COLO829 (cell line): ENCODE data around the gene UNC13A.

Experiments used
- DNase-seq: peaks from one replicate; pipeline ENCODE4 v3.0.0; 2012; ENCODE audit warnings: low spot score

Gene UNC13A

GRCh38 chr19:17626456-17627015 is 61.6 kb downstream of the UNC13A start:
- no peak for DNase-seq

- DNase-seq = no peak
Observed at GRCh38 chr19:17625980-17626379, 62.2 kb downstream of the UNC13A start.

GRCh38 chr19:17625043-17625442 is 63.1 kb downstream of the UNC13A start:
- DNase-seq = no peak

DNA sequence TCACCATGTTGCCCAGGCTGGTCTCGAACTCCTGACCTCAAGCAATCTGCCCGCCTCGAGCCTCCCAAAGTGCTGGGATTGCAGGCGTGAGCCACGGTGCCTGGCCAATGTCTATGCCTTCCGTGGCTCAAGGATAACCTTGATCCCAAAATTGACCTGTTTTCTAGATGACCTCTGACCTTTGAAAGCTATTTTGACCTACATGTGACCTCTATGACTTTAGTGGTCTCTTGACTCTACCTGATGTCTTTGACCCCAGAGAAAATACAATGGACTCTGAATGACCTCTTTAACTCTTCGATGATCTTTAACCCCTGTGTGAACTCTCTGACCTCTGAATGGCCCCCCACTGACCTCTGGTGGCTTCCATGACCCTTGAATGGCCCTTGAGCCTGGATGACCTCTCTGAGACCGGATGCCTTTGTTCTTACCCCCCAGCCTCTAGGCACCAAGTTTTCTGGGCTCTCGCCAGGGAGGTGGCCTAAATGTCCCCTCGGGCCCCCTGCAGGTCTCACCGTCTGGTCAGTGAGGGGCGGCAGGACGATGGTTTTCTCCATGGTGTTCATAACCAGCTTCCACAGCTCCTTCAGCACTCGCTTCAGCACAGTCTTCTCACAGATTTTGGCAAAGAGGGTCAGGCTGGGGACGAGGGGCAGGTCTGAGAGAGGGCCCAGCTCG is 63.7 kb downstream of the UNC13A start:
- no peak for DNase-seq

GRCh38 chr19:17623224-17623935 is 64.8 kb downstream of the UNC13A start:
- no peak for DNase-seq

DNA sequence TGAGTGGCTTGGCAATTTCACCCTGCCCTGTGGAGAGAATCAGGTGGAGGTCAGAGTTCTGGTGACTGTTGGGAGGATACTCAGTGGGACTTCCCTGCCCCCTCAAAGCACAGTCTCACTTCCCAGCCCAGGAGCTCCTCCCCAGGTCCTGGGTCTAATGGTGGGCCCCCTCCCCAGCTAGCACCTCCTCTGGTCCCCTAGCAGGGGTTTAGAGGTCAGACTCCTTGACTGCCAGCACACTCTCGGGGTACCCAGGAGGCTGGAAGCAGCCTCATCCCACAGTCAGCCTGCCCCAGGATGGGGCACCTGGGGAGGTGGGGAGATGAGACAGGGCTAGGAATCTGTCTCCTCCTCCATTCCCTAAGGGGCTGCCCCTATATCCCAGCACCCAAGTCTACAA is 67.5 kb downstream of the UNC13A start:
- no peak for DNase-seq

DNA sequence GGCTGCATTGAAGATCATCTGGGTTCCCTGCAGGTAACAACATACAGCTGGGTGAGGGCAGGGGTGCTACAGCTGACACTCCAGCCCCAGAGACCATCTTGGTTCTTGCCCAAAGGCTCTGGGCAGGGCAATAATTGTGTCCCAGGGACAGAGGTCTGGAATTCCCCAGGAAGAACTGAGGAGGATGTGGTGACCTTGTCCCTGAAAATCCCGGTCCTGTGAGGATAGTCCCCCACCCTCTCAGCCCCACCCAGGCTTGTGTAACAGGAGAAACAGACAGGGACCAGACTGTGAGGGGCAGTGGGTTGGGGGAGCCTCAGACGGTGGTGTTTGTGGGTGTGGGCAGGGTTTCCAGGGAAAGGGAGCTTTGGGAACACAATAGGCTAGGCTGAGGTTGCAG is 69.2 kb downstream of the UNC13A start:
- DNase-seq = no peak

- no peak for DNase-seq
Observed at GRCh38 chr19:17618281-17618903, 69.8 kb downstream of the UNC13A start.

- no peak for DNase-seq
Observed at GRCh38 chr19:17617807-17618192, 70.4 kb downstream of the UNC13A start.

DNA sequence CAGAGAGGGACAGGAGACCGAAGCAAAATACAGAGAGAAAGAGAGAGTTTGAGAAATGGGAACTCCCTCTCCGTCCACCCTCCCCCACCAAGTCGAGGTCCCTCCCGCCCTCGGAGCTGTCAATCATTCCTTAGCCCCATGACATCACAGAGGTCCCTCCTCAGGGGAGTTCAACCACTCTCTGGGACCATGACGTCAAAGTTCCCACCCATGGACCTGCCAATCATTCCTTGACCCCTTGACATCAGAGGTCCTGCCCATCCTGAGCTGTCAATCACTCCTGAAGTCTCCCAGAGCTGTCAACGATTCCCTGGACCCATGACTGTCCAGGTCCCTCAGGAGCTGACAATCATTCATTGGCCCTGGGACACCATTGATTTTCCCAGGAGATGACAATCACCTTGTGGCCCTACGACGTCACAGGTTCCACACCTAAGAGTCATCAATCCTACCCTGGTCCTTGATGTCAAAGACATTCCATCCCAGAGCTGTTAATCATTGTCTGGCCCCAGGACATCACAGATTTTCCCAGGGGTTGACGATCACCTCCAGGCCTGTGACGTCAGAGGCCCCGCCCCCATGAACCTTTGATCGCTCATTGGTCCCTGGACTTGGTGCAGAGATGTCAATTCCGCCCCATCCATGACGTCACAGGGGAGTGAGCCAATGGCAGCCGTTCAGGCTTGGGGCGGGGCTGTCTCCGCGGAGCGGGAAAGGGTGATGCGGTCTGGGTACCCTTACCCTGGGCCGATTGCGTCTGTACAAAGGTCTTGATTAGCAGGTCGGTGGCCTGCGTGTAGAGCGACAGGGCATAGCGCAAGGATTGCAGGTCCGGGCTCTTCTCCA is 71.0 kb downstream of the UNC13A start:
- DNase-seq = peak; percentile 55

DNA sequence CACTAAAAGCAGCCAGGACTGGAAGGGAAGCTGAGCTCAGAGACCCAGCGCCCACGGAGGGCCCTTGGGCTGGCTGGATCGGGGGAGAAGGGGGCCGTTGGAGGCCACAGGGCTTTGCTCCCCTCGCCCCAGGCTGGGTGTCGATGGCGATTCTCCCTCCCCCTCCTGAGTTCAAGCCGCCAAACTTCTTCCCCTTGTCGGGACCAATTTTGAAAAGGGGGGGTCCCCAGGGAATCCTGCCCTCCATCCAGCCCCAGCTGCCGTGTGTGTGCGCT is 71.5 kb downstream of the UNC13A start:
- no peak for DNase-seq

GRCh38 chr19:17615889-17616685 is 72.1 kb downstream of the UNC13A start:
- no peak for DNase-seq

DNA sequence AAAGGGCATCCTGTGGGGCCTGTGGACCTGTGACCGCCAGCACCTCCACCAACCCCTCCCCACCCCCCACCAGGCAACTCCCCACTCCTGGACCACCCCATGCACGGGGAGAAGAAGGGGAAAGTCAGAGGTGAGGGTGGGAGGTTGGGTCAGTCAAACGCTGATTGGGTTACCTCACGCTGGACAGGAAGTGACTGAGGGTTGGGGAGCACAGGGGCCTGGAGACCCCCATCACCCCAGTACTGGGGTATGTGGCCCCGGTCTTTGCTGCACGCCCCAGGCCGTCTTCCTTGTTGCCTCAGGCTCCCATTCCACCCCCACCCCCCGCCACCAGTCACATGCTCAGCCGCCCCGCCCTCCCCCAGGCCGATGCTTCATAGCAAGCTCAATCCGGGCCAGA is 73.7 kb downstream of the UNC13A start:
- no peak for DNase-seq

DNA sequence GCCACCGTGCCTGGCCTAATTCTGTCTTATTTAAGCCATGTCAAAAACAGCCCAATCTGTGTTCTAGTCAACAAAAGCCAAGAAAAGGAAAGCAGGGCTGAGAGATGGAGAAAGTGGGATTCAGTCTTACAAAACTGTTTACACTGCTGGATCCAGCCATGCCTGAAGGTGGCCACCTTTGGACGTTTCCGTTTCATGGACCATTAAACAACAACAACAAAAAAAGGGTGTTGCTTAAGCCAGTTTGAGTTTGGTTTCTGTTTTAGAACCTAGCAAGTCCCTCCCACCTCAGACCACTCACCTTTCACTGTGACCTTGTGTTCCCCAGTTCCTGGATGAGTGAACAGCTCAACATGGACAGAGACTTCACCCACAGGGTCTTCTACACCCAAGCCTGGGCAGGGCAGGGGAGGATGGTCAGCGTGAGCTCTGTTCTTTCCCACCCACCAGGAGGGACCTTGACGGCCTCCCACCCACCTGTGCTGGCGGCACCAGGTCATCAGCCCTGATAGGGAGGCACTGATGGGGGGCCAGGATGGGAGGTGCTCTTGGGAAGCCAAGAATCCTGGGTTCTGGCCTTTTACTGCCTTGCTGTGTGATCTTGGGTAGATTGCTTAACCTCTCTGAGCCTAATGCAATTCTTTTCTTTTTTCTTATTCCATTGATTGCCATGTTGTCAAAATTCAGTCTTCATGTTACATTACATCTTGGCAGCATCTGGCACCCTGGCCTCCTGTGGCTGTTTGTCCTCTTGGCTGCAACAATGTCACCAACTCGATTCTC is 76.5 kb downstream of the UNC13A start:
- no peak for DNase-seq

GRCh38 chr19:17610384-17610783 is 77.8 kb downstream of the UNC13A start:
- DNase-seq = peak; percentile 84

GRCh38 chr19:17607936-17608335 is 80.2 kb downstream of the UNC13A start:
- DNase-seq = no peak

DNA sequence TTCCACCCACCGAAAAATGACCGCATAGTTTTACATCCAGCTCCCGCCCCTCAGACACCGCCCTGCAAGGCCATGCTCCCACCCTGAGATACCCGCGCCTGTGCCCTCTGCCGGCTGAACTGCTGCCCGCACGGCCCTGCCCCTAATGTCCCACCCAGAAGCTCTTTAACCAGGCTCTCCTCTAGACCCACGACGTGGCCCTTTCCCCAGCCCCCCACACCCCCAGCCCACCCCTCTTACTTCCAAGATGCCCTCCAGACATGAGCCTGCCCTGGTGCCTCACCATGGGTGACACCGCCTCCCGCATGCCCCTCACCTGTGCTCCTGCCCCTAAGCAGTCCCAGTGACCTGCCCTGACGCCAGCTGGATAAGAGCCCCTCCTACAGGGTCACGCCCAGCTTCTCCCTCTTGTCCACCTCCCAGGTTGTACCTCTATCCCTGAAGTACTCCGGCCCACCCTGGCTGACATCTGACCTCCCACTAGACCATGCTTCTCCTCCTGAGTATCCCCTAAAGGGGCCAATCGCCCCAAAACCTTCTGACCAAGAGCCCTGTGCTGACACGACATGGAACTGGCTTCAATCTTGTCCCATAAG is 81.5 kb downstream of the UNC13A start:
- no peak for DNase-seq

GRCh38 chr19:17605761-17606589 is 82.2 kb downstream of the UNC13A start:
- DNase-seq = peak; percentile 92

DNA sequence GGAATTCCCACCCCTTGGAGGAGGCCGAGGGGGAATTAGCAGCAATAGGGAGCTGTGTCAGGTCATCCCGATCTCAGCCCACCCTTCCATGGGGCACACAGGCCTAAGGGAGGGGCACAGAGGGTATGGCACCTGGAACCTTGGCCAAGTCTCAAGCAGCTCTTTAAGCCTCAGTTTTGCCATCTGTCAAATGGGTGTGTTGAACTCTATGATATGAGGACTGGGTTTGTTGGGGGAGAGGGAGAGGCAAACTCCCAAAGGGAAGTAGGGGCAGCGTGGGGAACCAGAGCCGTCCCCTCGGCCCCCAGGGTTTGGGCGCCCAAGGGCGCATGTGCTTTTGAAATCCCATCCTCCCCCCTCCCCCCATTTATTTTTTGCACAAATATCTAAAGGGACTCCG is 83.0 kb downstream of the UNC13A start:
- no peak for DNase-seq
